ENCODE results near the gene ARID4B.

GRCh38 chr1:235270625-235271024, 57.4 kb downstream of the ARID4B start:
- TF ChIP-seq CTCF (IDR thresholded peaks at IDR 0.05 in 2 of 3, conservative IDR thresholded peaks at IDR 0.05 in 1 of 3; ENCODE audit: borderline replicate concordance in 1 of 3, insufficient read depth in 1 of 3, low read depth in 2 of 3, low read length in 2 of 3) (no peak), JUND (IDR thresholded peaks at IDR 0.05) (no peak)
